GM23248 (cell line): ENCODE measurements around the gene WDR76.

Experiments
- EZH2 ChIP-seq: fragments of 200-600 bp; sonication (generic); IDR thresholded peaks from 2 replicates; pipeline ENCODE4 v1.6.1; 2018; ENCODE audit warnings: antibody characterized with exemption, mild to moderate bottlenecking; ENCODE audit not compliant: insufficient read depth, poor library complexity, severe bottlenecking
- EZH2phosphoT487 ChIP-seq: fragments of 200-600 bp; sonication (generic); IDR thresholded peaks from 2 replicates; pipeline ENCODE4 v1.6.1; 2018; ENCODE audit warnings: antibody characterized with exemption, moderate library complexity, mild to moderate bottlenecking, low read depth; ENCODE audit not compliant: insufficient read depth

GRCh38 chr15:43795197-43795596 lies 31.6 kb upstream of the WDR76 start:
- TF ChIP-seq EZH2 = no peak
- no peak for TF ChIP-seq EZH2phosphoT487
